Measurements from ENCODE around the gene NAA16.

Gene NAA16

DNA sequence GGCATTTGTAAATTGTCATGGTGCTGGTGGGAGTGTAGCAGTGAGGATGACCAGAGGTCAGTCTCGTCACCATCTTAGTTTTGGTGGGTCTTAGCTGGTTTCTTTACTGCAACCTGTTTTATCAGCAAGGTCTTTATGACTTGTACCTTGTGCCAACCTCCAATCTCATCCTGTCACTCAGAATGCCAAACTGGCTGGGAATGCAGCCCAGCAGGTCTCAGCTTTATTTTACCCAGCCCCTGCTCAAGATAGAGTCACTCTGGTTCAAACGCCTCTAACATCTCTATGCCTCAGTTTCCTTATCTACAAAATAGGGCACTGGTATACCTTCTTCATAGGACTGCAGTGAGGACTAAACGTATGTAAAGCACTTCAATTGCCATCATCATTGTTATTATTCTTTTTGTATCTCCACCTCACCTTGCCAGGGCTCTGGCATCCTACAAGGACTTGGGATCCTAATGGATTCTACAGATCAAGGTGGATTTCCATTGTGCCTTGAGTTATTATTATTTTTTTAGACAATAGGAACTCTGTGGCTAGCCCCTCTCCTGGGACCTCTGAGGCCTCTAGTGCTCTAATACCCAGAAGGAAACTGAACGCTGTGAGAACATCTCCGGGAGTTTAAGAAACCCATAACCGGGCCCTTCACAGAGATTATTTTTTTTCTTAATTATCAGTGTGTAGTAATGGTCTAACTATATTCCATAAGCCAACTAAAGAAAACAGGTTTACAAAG, 77.2 kb downstream of the NAA16 start:
- no peak for TF ChIP-seq CTCF (IDR thresholded peaks at IDR 0.05; ENCODE audit: low read depth, low read length, missing control alignments)
- H3K4me3 ChIP-seq (replicated peaks; ENCODE audit: low read depth, low read length) = no peak overlapping the region
- no peak for DNase-seq (ENCODE audit: extremely low read depth, low read depth)

- no peak for TF ChIP-seq CTCF (IDR thresholded peaks at IDR 0.05; ENCODE audit: low read depth, low read length, missing control alignments)
- DNase-seq (ENCODE audit: extremely low read depth, low read depth) = no peak
Measured at GRCh38 chr13:41389580-41389979, 78.5 kb downstream of the NAA16 start.

DNA sequence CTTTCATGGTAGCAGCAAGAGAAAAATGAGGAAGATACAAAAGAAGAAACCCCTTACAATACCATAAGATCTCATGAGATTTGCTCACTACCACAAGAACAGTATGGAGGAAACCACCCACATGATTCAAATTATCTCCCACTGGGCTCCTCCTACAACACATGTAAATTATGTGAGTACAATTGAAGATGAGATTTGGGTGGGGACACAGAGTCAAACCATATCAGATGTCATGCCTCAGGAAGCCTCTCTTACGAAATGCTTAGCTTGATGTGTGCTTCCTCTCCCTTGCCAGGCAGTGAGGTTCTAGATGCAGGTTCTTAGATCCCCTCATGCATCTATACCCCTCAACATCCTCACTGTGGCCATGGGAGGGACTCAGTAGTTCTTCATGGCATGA, 83.1 kb downstream of the NAA16 start:
- H3K4me3 ChIP-seq (replicated peaks; ENCODE audit: low read depth, low read length) = no peak overlapping the region
- no peak for DNase-seq (ENCODE audit: extremely low read depth, low read depth)
- TF ChIP-seq CTCF (IDR thresholded peaks at IDR 0.05; ENCODE audit: low read depth, low read length, missing control alignments) = no peak

More at GRCh38 chr13:41389580-41389979, 78.5 kb downstream of the NAA16 start:
- no peak overlapping the region for H3K4me3 ChIP-seq (replicated peaks; ENCODE audit: low read depth, low read length)

DNA sequence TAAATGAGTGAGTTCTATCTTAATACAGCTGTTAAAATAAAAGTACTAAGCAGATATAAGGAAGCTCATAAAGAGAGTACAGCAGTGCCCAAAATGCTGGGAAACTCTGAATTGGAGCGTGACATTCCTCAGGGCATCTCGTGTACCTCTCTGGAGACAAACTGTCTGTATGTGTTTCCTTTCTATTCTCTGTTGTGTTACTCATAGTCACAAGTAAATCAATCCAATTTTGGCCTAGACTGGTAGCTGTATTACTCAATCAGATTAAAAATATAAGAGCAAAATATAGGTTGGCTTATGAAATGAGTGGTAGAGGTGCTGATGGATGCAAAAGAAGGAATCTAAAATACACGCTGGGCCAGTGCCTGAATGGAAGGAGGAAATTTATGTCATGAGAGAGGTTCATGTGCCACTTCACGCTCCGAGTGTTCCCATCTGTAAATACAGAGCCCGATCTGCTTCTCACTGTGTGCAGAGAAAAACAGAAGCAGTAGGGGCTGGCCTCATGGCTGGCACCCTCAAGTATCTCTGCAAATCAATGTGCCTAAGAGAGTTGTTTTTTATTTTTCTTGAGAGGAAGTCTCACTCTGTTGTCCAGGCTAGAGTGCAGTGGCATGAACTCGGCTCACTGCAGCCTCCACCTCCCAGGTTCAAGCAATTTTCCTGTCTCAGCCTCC, 87.6 kb downstream of the NAA16 start:
- no peak for TF ChIP-seq CTCF (IDR thresholded peaks at IDR 0.05; ENCODE audit: low read depth, low read length, missing control alignments)
- DNase-seq (ENCODE audit: extremely low read depth, low read depth) = no peak
- no peak overlapping the region for H3K4me3 ChIP-seq (replicated peaks; ENCODE audit: low read depth, low read length)

DNA sequence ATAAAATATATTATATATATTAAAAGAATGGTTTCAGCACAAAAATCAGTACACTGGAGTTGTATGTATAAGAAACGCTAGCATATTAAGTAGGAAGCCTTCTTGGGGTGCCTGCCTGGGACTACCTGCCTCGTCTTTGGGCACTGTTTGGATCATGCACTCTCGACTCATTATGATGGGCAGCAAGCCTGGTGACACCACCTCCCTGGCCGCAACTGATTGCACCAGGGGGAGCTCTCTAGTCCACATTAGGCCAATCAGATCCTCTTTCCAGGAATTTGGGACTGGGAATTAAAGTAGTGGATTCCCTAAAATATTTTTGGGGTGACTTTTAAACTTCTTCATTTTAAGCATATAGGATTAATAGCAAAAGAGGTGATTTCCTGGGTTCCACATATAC, 90.3 kb downstream of the NAA16 start:
- DNase-seq (ENCODE audit: extremely low read depth, low read depth) = no peak
- no peak for TF ChIP-seq CTCF (IDR thresholded peaks at IDR 0.05; ENCODE audit: low read depth, low read length, missing control alignments)
- H3K4me3 ChIP-seq (replicated peaks; ENCODE audit: low read depth, low read length) = no peak overlapping the region

DNA sequence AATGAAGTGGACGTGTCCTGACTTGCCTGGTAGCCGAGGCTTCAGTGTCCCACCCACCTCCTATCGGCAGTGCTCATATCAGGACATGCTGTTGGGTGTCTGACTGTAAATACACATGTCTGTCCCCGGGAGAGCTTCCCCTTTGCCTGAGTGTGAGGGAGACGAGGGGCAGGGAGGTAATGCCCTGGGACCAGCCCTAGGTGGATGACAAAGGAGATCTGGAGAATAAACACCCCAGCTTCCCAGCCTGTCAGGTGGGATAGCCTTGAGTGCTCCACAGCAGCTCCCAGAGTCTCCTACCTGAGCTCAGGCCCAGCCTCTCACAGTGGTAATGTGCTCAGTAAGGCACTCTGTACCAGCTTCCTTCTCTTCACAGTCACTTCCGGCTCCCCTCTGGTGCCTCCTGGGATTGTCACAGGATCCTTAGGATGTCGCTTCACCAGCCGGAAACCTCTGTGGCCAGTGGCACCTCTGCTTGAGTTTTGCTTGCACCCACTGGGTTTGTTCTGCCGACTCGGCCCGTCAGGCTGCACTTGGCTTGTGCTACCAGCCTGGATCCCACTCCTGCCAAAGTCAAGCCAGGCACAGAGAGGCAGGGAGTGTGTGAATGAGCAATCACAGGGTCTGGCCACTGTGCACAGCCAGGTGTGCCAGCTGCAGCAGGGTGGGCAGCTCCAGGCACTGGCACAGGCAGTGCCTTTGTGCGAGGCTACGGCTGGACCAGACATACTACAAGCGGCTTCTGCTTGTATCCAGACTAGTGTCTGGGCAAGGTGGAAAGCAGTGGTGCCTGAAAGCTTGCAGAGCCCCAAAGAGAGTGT, 91.8 kb downstream of the NAA16 start:
- TF ChIP-seq CTCF (IDR thresholded peaks at IDR 0.05; ENCODE audit: low read depth, low read length, missing control alignments) = no peak
- H3K4me3 ChIP-seq (replicated peaks; ENCODE audit: low read depth, low read length) = no peak overlapping the region
- no peak for DNase-seq (ENCODE audit: extremely low read depth, low read depth)
